HepG2 (cell line): ENCODE data around the gene MED12L. TPM values are rescaled to one million over a fixed set of nuclear protein-coding genes. Genes with fewer than 3 reads are reported as not detected.

ENCODE experiments used
- ATF1 ChIP-seq: IDR thresholded peaks from 2 replicates; pipeline ENCODE4 v1.6.1; 2016; ENCODE audit warnings: mild to moderate bottlenecking, control low read depth
- MAF1 ChIP-seq: sonication (generic); formaldehyde crosslinking; IDR thresholded peaks from 2 replicates; pipeline ENCODE4 v1.5.0; 2020; ENCODE audit warnings: missing genetic modification reagents, borderline replicate concordance
- MEIS1 ChIP-seq: sonication (generic); formaldehyde crosslinking; IDR thresholded peaks from 2 replicates; pipeline ENCODE4 v1.9.0; 2021; ENCODE audit warnings: mild to moderate bottlenecking, missing genetic modification reagents, moderate library complexity, borderline replicate concordance
- MEIS2 ChIP-seq: sonication (generic); formaldehyde crosslinking; IDR thresholded peaks from 2 replicates; pipeline ENCODE4 v1.9.0; 2021; ENCODE audit warnings: mild to moderate bottlenecking, missing genetic modification reagents
- NCOA5 ChIP-seq: sonication (generic); formaldehyde crosslinking; IDR thresholded peaks from 2 replicates; pipeline ENCODE4 v1.4.0; 2020; ENCODE audit warnings: missing genetic modification reagents
- NRL ChIP-seq: sonication (generic); formaldehyde crosslinking; IDR thresholded peaks from 2 replicates; pipeline ENCODE4 v1.5.0; 2020; ENCODE audit warnings: missing genetic modification reagents, mild to moderate bottlenecking, moderate library complexity, borderline replicate concordance
- PAF1 ChIP-seq: IDR thresholded peaks from 2 replicates; pipeline ENCODE4 v1.6.1; 2016; ENCODE audit warnings: missing genetic modification reagents, missing compliant biosample characterization
- RBM22 ChIP-seq: fragments of 200-400 bp; formaldehyde crosslinking; optimal IDR thresholded peaks from 2 replicates; pipeline ENCODE3; 2017; ENCODE audit warnings: mild to moderate bottlenecking, low read length, moderate library complexity
- SIN3B ChIP-seq: fragments of 150-350 bp; IDR thresholded peaks from 2 replicates; pipeline ENCODE4 v1.6.1; 2014; ENCODE audit warnings: low read length
- SMC3 ChIP-seq: IDR thresholded peaks from 2 replicates; pipeline ENCODE4 v1.6.1; 2011; ENCODE audit warnings: low read length, improper control_type of control experiment
- STAG1 ChIP-seq: sonication (generic); formaldehyde crosslinking; IDR thresholded peaks from 2 replicates; pipeline ENCODE4 v1.4.0; 2020; ENCODE audit warnings: missing genetic modification reagents
- U2AF1 ChIP-seq: fragments of 200-400 bp; formaldehyde crosslinking; optimal IDR thresholded peaks from 2 replicates; pipeline ENCODE3; 2017; ENCODE audit warnings: mild to moderate bottlenecking, low read depth, low read length
- ZBTB7A ChIP-seq: sonication (generic); formaldehyde crosslinking; IDR thresholded peaks from 2 replicates; pipeline ENCODE4 v1.8.0; 2022; ENCODE audit warnings: mild to moderate bottlenecking, missing genetic modification reagents
- ZNF709 ChIP-seq: sonication (generic); formaldehyde crosslinking; IDR thresholded peaks from 2 replicates; pipeline ENCODE4 v1.5.0; 2020; ENCODE audit warnings: mild to moderate bottlenecking, missing genetic modification reagents
- polyA plus RNA-seq, 8 experiments: library from polyadenylated mRNA; depleted of rRNA in 3 of 8; stranded (reverse) in 7 of 8; unstranded in 1 of 8; fragments of >200 nt; fragmentation: Illumina TruSeq in 4 of 8; extraction: Trizol in 4 of 8; gene quantifications; 2 replicates each; pipeline versions ENCODE4 v1.2.1 to v1.2.3, GENCODE V29; 2011 to 2016; ENCODE audit warnings: low read depth in 4 of 8, missing spikeins in 1 of 8, mixed read lengths in 1 of 8; ENCODE audit not compliant: insufficient read depth in 1 of 8
- total RNA-seq, 5 experiments: library from RNA; depleted of rRNA; stranded (reverse); fragments of >200 nt; fragmentation: Illumina TruSeq; extraction: Trizol; gene quantifications; 2 replicates each; pipeline ENCODE4 v1.2.3, GENCODE V29; 2016; ENCODE audit warnings: low read depth in 1 of 5
- TF ChIP-seq, protein P1 (sequence below): sonication (generic); formaldehyde crosslinking; IDR thresholded peaks from 2 replicates; pipeline ENCODE4 v1.4.0; 2020; ENCODE audit warnings: mild to moderate bottlenecking, low read depth, missing genetic modification reagents
- TF ChIP-seq, protein P2 (sequence below): sonication (generic); formaldehyde crosslinking; IDR thresholded peaks from 2 replicates; pipeline ENCODE4 v1.4.0; 2020; ENCODE audit warnings: missing genetic modification reagents
- TF ChIP-seq, protein P3 (sequence below): sonication (generic); formaldehyde crosslinking; conservative IDR thresholded peaks from 2 replicates; pipeline ENCODE4 v1.5.0; 2020; ENCODE audit warnings: missing genetic modification reagents
- TF ChIP-seq, protein P4 (sequence below): sonication (generic); formaldehyde crosslinking; IDR thresholded peaks from 2 replicates; pipeline ENCODE4 v1.5.1; 2020; ENCODE audit warnings: missing genetic modification reagents, mild to moderate bottlenecking, borderline replicate concordance
- TF ChIP-seq, protein P5 (sequence below): sonication (generic); formaldehyde crosslinking; IDR thresholded peaks from 2 replicates; pipeline ENCODE4 v1.4.0; 2020; ENCODE audit warnings: missing genetic modification reagents, borderline replicate concordance

MED12L gene
- total and polyA plus RNA-seq, 2 of the 13 experiments (the other 11 are each of a cell fraction or from before 2014, with no cell fraction given), result 0.07 to 0.64 TPM

DNA sequence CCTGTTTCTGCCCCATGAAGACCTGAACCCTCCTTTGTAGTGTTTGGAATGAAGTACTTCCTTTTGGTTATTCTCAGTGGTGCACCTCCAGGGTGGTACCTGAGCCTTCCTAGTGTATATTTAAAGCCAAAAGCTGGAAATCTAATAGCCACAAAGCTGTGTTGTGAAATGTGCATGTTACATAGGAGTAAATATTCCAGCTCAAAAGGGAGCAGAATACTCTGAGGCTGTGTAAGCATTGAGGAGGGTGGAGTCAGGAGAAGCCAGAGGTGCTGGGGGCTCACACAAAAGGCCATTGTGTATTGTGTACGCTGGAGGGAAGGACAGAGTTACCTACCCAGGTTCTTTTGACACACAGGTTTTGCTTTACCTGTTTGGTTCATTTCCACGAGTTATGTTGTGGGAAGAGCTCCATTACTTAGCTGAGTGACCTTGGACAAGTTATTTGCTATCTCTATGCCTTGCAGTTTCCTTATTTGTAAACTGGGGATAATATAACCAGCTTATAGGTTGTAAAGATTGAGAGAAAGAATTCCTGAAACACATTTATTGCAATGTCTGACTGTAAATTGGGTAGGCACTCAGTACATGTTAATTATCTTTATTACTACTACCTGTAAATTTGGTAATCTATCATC lies 92.9 kb downstream of the MED12L start (continued):
- TF ChIP-seq ATF1 (CRISPR knock-in tag), result peak; percentile 32; the same call in 1 of the 2 replicates
- no peak for TF ChIP-seq NCOA5 (CRISPR knock-in tag)
- TF ChIP-seq SMC3, result peak; percentile 8; the same call in 1 of the 2 replicates
- no peak for TF ChIP-seq RBM22
- TF ChIP-seq U2AF1, result no peak
- TF ChIP-seq MEIS1, result no peak
- no peak for TF ChIP-seq PAF1 (CRISPR knock-in tag)
- TF ChIP-seq, protein P1, sequence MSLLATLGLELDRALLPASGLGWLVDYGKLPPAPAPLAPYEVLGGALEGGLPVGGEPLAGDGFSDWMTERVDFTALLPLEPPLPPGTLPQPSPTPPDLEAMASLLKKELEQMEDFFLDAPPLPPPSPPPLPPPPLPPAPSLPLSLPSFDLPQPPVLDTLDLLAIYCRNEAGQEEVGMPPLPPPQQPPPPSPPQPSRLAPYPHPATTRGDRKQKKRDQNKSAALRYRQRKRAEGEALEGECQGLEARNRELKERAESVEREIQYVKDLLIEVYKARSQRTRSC (CRISPR knock-in tag), result no peak
- no peak for TF ChIP-seq NRL
- TF ChIP-seq, protein P2, sequence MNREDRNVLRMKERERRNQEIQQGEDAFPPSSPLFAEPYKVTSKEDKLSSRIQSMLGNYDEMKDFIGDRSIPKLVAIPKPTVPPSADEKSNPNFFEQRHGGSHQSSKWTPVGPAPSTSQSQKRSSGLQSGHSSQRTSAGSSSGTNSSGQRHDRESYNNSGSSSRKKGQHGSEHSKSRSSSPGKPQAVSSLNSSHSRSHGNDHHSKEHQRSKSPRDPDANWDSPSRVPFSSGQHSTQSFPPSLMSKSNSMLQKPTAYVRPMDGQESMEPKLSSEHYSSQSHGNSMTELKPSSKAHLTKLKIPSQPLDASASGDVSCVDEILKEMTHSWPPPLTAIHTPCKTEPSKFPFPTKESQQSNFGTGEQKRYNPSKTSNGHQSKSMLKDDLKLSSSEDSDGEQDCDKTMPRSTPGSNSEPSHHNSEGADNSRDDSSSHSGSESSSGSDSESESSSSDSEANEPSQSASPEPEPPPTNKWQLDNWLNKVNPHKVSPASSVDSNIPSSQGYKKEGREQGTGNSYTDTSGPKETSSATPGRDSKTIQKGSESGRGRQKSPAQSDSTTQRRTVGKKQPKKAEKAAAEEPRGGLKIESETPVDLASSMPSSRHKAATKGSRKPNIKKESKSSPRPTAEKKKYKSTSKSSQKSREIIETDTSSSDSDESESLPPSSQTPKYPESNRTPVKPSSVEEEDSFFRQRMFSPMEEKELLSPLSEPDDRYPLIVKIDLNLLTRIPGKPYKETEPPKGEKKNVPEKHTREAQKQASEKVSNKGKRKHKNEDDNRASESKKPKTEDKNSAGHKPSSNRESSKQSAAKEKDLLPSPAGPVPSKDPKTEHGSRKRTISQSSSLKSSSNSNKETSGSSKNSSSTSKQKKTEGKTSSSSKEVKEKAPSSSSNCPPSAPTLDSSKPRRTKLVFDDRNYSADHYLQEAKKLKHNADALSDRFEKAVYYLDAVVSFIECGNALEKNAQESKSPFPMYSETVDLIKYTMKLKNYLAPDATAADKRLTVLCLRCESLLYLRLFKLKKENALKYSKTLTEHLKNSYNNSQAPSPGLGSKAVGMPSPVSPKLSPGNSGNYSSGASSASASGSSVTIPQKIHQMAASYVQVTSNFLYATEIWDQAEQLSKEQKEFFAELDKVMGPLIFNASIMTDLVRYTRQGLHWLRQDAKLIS (CRISPR knock-in tag), result no peak
- no peak for TF ChIP-seq MAF1 (CRISPR knock-in tag)
- no peak for TF ChIP-seq SIN3B
- 0 out of 2 replicates have a peak, but pooled peaks have one; percentile 8 for TF ChIP-seq STAG1
- no peak for TF ChIP-seq ZBTB7A (CRISPR knock-in tag)
- TF ChIP-seq, protein P3, sequence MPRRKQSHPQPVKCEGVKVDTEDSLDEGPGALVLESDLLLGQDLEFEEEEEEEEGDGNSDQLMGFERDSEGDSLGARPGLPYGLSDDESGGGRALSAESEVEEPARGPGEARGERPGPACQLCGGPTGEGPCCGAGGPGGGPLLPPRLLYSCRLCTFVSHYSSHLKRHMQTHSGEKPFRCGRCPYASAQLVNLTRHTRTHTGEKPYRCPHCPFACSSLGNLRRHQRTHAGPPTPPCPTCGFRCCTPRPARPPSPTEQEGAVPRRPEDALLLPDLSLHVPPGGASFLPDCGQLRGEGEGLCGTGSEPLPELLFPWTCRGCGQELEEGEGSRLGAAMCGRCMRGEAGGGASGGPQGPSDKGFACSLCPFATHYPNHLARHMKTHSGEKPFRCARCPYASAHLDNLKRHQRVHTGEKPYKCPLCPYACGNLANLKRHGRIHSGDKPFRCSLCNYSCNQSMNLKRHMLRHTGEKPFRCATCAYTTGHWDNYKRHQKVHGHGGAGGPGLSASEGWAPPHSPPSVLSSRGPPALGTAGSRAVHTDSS (CRISPR knock-in tag), result no peak
- TF ChIP-seq, protein P4, sequence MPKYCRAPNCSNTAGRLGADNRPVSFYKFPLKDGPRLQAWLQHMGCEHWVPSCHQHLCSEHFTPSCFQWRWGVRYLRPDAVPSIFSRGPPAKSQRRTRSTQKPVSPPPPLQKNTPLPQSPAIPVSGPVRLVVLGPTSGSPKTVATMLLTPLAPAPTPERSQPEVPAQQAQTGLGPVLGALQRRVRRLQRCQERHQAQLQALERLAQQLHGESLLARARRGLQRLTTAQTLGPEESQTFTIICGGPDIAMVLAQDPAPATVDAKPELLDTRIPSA (CRISPR knock-in tag), result no peak
- no peak for TF ChIP-seq MEIS2
- no peak for TF ChIP-seq ZNF709 (CRISPR knock-in tag)
- TF ChIP-seq, protein P5, sequence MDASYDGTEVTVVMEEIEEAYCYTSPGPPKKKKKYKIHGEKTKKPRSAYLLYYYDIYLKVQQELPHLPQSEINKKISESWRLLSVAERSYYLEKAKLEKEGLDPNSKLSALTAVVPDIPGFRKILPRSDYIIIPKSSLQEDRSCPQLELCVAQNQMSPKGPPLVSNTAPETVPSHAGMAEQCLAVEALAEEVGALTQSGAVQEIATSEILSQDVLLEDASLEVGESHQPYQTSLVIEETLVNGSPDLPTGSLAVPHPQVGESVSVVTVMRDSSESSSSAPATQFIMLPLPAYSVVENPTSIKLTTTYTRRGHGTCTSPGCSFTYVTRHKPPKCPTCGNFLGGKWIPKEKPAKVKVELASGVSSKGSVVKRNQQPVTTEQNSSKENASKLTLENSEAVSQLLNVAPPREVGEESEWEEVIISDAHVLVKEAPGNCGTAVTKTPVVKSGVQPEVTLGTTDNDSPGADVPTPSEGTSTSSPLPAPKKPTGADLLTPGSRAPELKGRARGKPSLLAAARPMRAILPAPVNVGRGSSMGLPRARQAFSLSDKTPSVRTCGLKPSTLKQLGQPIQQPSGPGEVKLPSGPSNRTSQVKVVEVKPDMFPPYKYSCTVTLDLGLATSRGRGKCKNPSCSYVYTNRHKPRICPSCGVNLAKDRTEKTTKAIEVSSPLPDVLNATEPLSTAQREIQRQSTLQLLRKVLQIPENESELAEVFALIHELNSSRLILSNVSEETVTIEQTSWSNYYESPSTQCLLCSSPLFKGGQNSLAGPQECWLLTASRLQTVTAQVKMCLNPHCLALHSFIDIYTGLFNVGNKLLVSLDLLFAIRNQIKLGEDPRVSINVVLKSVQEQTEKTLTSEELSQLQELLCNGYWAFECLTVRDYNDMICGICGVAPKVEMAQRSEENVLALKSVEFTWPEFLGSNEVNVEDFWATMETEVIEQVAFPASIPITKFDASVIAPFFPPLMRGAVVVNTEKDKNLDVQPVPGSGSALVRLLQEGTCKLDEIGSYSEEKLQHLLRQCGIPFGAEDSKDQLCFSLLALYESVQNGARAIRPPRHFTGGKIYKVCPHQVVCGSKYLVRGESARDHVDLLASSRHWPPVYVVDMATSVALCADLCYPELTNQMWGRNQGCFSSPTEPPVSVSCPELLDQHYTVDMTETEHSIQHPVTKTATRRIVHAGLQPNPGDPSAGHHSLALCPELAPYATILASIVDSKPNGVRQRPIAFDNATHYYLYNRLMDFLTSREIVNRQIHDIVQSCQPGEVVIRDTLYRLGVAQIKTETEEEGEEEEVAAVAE, result no peak
